Spinal cord (tissue), 10 donors: ENCODE measurements around the gene GAGE12H. TPM values are rescaled to one million over a fixed set of nuclear protein-coding genes. Genes with fewer than 3 reads are reported as not detected.
"Not testable (repeated sequence)": the region's sequence is repeated elsewhere in the genome, so short reads cannot be mapped to it uniquely, and the experiment has no call there.

Experiments
- DNase-seq, 6 donors: peaks; one replicate each; pipeline versions ENCODE4 v3.0.0 to v3.0.0-alpha.2; 2013 to 2015; ENCODE audit warnings: low spot score in 6 of 6, low read depth in 4 of 6
- H3K27ac ChIP-seq: one replicate; pipeline ENCODE4 v1.5.1; 2013; ENCODE audit warnings: low read depth, low read length, control low read depth
- H3K27me3 ChIP-seq: one replicate; pipeline ENCODE4 v1.6.1; 2013; ENCODE audit warnings: low read length; ENCODE audit not compliant: control insufficient read depth, insufficient read depth
- H3K36me3 ChIP-seq: one replicate; pipeline ENCODE4 v1.6.1; 2013; ENCODE audit warnings: low read length; ENCODE audit not compliant: control insufficient read depth, insufficient read depth
- H3K4me1 ChIP-seq: one replicate; pipeline ENCODE4 v1.6.1; 2013; ENCODE audit warnings: low read length; ENCODE audit not compliant: control insufficient read depth, insufficient read depth
- H3K4me3 ChIP-seq: one replicate; pipeline ENCODE4 v1.5.1; 2013; ENCODE audit warnings: low read depth, low read length, control low read depth
- H3K9me3 ChIP-seq: one replicate; pipeline ENCODE4 v1.6.1; 2013; ENCODE audit warnings: low read length; ENCODE audit not compliant: control insufficient read depth, insufficient read depth
- whole genome bisulfite sequencing: methylation state at CpG from one replicate; pipeline ENCODE4 v1.1.5; 2013; ENCODE audit warnings: missing lambda C conversion rate; ENCODE audit not compliant: insufficient coverage; 5-methylcytosine and 5-hydroxymethylcytosine counted together
- long read RNA-seq, 4 donors: transcript quantifications; one replicate each; lab custom pipeline, GENCODE V29; 2026
- polyA plus RNA-seq, 2 donors: library from polyadenylated mRNA; unstranded; fragments of 120-200 nt; gene quantifications; one replicate each; pipeline ENCODE4 v1.2.1, GENCODE V29; 2013; ENCODE audit not compliant: insufficient read length in 2 of 2
- total RNA-seq, 2 donors: library from RNA; depleted of rRNA in 1 of 2; stranded (reverse); fragments of 120-200 nt in 1 of 2; fragments of >200 nt in 1 of 2; gene quantifications; one replicate each; pipeline versions ENCODE4 v1.2.3 to v1.2.4, GENCODE V29; 2013 to 2014
- donor health status: healthy.

Gene GAGE12H
- total RNA-seq: not detected
- polyA plus RNA-seq: not detected
- long read RNA-seq, donor 1: 0 reads
- long read RNA-seq, donor 2: 0 reads
- long read RNA-seq, donor 3: 0 reads
- long read RNA-seq, donor 4: 0 reads

- H3K36me3 ChIP-seq, H3K4me3 ChIP-seq, H3K4me1 ChIP-seq, H3K9me3 ChIP-seq, H3K27me3 ChIP-seq, DNase-seq, H3K27ac ChIP-seq: not testable (repeated sequence)
- no CpG with 5 or more reads among the region's 16 CpGs for whole genome bisulfite sequencing
These were observed at the start of gene GAGE12H for GRCh38 chrX:49579649-49580048. GAGE12H (plus strand) TSS chrX:49579949; CDS start chrX:49581104, 1,155 bp downstream.

- not testable (repeated sequence) for H3K36me3 ChIP-seq, H3K9me3 ChIP-seq, H3K4me1 ChIP-seq, DNase-seq, H3K4me3 ChIP-seq, H3K27me3 ChIP-seq, H3K27ac ChIP-seq
- no CpG with 5 or more reads among the region's 16 CpGs for WGBS
These were observed 47.9 kb upstream of the GAGE12H start, which contains the start of gene GAGE12C for GRCh38 chrX:49531877-49532276. GAGE12C (plus strand) TSS chrX:49532177; CDS start chrX:49533332, 1,155 bp downstream.

- not testable (repeated sequence) for H3K27me3 ChIP-seq, H3K36me3 ChIP-seq, H3K4me1 ChIP-seq, H3K27ac ChIP-seq, H3K4me3 ChIP-seq, DNase-seq, H3K9me3 ChIP-seq
- no CpG with 5 or more reads among the region's 16 CpGs for WGBS
These were observed 38.3 kb upstream of the GAGE12H start, which contains the start of gene GAGE12D for GRCh38 chrX:49541433-49541832. GAGE12D (plus strand) TSS chrX:49541733; CDS start chrX:49542888, 1,155 bp downstream.

- H3K36me3 ChIP-seq, H3K4me3 ChIP-seq, DNase-seq, H3K27me3 ChIP-seq, H3K9me3 ChIP-seq, H3K27ac ChIP-seq, H3K4me1 ChIP-seq: not testable (repeated sequence)
- no CpG with 5 or more reads among the region's 16 CpGs for WGBS
These were observed 28.8 kb upstream of the GAGE12H start, which contains the start of gene GAGE12E for GRCh38 chrX:49550989-49551388. GAGE12E (plus strand) TSS chrX:49551289; CDS start chrX:49552444, 1,155 bp downstream.

GRCh38 chrX:49560542-49560941 lies 19.2 kb upstream of the GAGE12H start, which contains the start of gene GAGE12F:
GAGE12F (plus strand) TSS chrX:49560842; CDS start chrX:49561997, 1,155 bp downstream.
- DNase-seq, H3K27ac ChIP-seq, H3K4me1 ChIP-seq, H3K27me3 ChIP-seq, H3K9me3 ChIP-seq, H3K36me3 ChIP-seq, H3K4me3 ChIP-seq: not testable (repeated sequence)
- WGBS: no CpG with 5 or more reads among the region's 16 CpGs

GRCh38 chrX:49568728-49569127 lies 11.0 kb upstream of the GAGE12H start:
- H3K4me3 ChIP-seq, DNase-seq, H3K27ac ChIP-seq, H3K36me3 ChIP-seq, H3K4me1 ChIP-seq, H3K27me3 ChIP-seq, H3K9me3 ChIP-seq: not testable (repeated sequence)
- no CpG with 5 or more reads among the region's 11 CpGs for WGBS

GRCh38 chrX:49569152-49569551 lies 10.6 kb upstream of the GAGE12H start:
- no CpG with 5 or more reads among the region's 13 CpGs for WGBS
- H3K27ac ChIP-seq, H3K4me1 ChIP-seq, DNase-seq, H3K4me3 ChIP-seq, H3K9me3 ChIP-seq, H3K27me3 ChIP-seq, H3K36me3 ChIP-seq: not testable (repeated sequence)

GRCh38 chrX:49570100-49570499 lies 9.6 kb upstream of the GAGE12H start, which contains the start of gene GAGE12G:
GAGE12G (plus strand) TSS chrX:49570400; CDS start chrX:49571555, 1,155 bp downstream.
- WGBS: no CpG with 5 or more reads among the region's 16 CpGs
- H3K9me3 ChIP-seq, H3K27ac ChIP-seq, H3K4me3 ChIP-seq, H3K36me3 ChIP-seq, H3K27me3 ChIP-seq, DNase-seq, H3K4me1 ChIP-seq: not testable (repeated sequence)

GRCh38 chrX:49589196-49589595 lies 9.4 kb downstream of the GAGE12H start, which contains the start of gene GAGE2A:
GAGE2A (plus strand) TSS chrX:49589496; CDS start chrX:49590651, 1,155 bp downstream.
- H3K27ac ChIP-seq, DNase-seq, H3K9me3 ChIP-seq, H3K4me1 ChIP-seq, H3K36me3 ChIP-seq, H3K4me3 ChIP-seq, H3K27me3 ChIP-seq: not testable (repeated sequence)
- WGBS: no CpG with 5 or more reads among the region's 16 CpGs

GRCh38 chrX:49589769-49590478 lies 10.2 kb downstream of the GAGE12H start:
- H3K27ac ChIP-seq, H3K36me3 ChIP-seq, H3K4me3 ChIP-seq, H3K4me1 ChIP-seq, DNase-seq, H3K9me3 ChIP-seq, H3K27me3 ChIP-seq: not testable (repeated sequence)
- WGBS: 82% methylated on average over 18 of the region's 37 CpGs
